ENCODE data around the gene TTLL8.

TTLL8 gene

DNA sequence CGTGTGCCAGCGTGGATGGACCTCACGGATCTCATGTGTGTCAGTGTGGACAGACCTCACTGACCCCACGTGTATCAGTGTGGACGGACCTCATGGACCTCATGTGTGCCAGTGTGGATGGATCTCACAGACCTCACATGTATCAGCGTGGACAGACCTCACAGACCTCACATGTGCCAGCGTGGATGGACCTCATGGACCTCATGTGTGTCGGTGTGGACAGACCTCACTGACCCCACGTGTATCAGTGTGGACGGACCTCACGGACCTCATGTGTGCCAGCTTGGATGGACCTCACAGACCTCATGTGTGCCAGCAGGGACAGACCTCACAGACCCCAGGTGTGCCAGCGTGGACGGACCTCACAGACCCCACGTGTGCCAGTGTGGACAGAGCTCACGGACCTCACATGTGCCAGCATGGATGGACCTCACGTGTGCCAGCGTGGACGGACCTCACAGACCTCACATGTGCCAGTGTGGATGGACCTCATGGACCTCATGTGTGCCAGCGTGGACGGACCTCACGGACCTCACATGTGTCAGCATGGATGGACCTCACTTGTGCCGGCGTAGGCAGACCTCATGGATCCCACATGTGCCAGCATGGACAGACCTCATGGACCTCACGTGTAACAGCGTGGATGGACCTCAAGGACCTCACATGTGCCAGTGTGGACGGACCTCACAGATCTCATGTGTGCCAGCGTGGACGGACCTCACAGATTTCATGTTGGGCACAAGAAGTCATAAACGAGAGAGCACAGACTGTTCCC lies 18.2 kb downstream of the TTLL8 start:
- DNase-seq: no peak

DNA sequence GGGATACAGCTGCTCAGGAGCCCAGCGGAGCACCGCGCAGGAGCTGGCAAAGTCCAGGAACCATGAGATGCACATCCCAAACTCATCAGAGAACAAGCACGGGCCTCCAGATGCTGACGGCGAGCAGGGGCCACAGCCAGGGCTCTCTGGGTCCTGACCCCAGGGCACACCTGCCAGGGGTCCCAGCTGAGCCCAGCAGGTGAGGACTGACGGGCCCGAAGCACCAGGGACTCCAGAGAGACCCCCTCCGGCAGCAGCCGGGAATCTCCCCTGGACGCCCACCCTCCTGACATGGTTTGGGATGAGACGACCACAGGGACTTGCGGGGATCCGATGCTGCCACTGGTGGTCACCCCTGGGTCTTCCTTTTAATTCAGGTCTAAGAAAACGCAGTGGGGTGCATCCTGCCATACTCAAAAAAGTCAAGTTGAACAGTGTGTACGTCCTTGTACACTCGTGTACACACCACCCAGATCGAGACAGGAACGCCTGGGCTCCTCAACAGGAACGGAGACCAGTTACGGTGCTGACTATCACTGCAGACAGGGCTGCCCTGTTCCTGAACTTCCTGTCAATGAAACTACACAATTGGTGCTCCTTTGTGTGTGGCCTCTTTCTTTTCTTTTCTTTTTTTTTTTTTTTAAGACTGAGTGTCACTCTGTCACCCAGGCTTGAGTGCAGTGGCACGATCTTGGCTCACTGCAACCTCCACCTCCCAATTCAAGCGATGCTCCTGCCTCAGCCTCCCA lies 21.9 kb downstream of the TTLL8 start:
- no peak for DNase-seq

DNA sequence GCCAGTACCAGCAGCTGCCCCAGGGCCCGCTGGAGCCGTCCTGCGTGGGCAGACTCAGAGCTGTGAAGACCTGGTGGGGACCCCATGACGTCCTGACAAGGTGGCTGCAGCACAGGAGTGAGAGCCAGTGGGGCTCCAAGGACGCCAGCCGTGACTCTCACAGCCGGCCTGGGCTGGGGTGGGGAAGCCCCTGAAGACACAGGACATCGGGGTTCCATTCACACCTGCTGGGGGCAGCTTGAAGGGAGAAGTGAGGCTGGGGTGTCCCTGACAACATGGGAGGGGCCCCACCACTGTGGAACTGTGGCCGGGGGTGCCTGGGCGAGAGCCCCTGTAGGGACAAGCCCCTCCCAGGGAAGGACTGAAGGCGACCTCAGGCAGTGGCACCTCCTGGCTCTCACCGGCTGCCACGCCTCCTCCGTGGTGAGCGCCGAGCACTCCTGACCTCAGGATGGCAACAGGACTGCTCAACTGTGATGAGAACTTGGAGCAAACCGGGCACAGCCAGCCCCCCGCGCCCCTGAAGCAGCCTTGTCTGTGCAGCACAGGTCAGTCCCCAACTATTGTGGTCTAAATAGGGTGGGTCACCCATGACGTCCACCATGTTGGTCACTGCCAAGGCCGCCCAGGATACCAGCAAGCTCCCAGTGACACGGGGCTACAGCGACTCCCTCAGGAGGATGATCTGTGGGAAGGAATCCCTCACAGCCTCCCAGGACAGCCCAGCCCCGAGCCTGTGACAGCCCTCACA lies 22.8 kb downstream of the TTLL8 start:
- no peak for DNase-seq

DNA sequence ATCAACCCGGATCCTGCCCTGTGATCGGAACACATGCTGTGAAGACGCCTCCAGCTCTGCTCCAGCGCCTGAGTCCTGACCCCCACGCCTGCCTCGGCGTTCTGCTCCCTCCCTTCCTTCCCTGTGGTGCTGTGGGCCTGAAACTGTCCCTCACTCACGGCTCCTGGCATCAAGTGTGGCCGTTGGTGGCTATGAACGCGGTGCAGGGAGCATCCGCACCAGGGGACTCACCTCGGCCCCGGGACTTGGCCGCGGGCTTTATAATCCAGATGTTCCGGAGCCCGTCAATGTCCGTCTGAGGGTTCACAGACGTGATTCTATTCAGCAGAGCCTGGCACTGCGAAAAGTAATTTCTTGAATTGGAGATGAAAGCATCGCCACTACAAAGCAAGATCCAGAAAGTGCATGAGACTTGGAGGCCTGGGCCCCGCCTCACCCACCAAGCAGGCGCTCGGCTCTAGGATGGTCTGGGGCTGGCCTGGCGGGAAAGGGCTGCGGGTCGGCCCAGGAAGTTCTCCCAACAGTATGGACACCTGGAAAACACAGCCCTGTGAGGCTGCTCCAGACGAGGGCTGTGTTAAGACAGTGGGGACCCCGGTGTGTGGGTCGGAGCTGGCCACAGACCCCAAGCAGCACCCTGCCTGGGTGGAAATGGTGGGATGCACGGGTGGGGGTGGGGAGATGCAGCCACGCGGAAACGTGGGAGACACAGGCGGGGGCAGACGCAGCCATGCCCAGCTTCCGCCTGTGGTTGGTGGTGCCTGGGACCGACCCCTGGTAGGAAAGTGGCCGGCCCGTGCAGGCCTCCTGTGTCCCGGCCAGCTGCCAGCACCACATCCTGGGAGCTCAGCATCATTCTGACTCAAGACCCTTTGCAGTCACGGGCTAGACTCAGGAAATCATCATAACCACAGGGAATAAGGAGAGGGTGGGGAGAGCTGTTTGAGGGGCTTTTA lies 23.7 kb downstream of the TTLL8 start:
- DNase-seq: no peak

DNA sequence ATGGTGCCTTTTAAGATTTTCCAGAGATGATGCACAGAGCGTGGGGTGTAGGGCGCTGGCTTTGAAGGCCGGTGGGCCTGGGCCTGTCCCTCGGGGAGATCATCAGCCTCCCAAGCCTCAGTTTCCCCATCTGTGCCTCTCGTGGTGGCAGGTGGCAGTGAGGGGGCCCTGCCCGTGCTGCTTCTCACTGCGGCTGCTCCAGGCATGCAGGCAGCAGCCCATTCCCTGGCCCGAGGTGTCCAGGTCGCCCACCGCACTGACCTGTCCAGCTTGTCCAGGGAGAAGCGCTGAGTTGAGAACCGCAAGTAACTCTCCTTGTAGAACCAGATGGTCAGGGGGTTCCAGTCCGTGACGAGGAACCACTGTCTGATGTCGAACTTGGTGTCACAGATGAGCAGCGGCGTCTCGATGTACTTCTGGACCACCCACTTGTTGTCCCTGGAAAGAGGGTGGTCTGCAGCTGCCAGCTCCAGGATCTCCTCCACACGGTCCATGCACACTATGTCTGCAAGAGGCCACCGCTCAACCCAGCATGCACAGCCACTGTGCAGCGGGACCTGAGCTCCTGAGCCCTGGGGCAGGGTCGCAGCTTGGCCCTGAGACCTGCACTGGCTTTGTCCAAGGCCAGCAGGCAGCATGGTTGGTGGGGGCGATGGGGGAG lies 25.0 kb downstream of the TTLL8 start:
- no peak for DNase-seq

DNA sequence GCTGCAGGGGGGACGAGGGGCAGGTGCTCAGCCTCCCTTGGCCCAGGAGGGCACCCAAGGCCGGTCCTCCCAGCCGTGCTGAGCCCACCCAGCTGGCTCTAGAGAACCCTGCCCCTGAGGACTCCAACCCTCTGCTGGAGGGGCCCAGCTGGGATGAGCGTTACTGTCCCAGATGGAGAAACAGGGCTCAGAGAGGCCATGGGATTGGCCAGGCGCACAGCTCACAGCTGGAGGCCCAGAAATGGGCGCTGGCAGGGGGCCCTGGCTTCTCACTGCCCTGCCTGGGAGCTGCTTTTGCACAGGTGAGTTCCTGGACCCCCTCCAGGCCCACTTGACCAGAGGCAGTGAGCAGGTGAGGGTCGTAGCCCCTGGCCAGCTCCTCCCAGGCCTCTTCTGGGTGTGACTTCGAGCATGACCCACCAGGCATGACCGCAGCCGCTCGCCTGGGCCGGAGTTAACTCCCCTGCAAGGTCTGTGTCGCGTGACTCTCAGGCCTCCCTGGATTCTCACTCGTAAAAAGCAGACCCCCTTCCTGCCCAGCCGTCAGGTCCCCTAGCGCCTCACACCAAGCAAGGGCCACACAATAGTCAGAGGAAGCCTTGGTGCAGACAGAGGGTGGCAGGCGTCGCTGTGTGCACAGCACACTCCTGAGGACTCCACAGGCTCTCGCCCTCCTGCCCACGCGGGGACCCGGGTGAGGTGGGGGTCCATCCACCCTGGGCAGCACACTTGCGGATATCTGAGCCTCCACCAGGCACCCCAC lies 25.8 kb downstream of the TTLL8 start:
- no peak for DNase-seq

DNA sequence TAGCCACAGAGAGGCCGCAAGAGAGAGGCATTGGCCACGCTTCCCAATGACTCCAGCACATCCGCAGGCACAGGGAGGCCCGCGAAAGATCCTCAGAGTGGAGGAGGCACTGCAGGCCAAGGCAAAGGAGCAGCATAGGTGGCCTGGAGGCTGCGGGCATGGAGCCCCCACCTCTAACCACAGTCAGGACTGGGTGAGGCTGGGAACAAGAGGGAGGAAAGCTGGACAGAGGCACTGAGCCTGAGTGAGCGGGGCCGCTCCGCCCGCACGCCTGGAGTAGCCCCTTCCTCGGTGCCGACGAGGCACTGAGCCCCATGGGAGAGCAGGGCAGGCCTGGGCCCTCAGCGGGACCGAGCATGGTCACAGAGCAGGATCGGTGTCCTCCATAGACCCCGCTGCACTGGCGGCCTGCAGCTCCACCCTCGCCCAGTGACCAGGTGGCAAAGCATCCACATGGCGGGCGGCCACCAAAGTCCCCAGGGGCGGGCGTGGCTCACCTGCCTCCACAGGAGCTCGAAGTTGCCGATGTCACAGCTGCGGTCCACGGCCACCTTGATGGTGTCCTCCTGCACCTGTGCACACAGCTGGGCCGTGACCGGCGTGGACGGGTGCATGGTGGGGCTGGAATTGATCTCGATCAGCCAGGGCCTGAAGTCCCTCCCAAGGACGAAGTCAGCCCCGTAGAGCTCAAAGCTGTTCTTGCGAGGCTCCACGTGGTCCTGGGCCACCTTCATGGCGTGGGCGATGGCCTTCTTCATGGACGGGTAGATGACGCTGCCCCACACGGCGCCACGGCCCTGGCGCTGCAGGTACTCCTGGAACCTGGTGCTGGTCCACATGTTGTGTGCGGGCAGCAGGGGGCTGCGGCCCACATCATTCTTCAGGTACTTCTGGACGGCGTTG lies 26.7 kb downstream of the TTLL8 start:
- no peak for DNase-seq

DNA sequence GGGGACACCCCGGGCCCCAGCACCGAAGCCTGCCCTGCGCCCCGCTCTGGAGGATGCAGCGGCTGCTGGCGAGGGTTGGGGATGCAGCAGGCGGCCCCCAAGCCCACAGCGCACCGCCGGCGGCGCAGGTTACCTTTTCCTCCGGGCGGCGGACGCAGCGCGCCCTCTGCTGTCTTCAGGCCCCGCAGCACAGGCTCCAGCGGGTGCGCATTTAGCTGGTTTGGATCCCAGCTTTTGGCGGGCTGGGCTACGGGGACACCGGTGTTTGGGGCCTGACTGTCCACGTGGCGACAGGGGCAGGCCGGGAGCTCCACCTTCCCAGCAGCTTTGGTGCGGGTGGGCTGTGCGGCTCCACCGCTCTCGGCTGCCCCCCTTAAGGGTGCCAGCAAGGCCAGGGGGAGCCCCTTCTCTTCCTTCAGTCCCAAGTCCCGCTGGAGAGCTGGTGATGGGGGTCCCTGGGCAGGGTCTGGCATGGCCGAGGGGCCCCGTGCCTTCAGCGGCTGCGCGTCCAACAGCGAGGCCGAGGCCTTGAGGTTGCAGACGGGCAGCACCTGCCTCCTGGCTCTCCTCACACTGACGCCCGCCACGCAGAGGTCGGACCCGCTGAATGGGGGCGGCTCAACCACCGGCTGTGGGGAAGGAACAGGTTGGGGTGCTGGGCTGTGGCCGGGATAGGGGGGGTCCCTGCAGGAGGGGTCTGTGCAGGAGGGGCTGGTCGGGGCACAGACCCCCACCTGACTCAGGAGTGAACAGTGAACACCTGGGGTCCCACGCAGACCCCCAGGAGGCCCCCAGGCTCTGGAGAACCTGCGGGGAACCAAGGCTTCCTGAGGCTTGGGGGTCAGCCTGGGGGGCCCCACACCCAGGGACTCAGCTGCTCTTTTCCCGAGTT lies 27.6 kb downstream of the TTLL8 start:
- peak; percentile 85 for DNase-seq

DNA sequence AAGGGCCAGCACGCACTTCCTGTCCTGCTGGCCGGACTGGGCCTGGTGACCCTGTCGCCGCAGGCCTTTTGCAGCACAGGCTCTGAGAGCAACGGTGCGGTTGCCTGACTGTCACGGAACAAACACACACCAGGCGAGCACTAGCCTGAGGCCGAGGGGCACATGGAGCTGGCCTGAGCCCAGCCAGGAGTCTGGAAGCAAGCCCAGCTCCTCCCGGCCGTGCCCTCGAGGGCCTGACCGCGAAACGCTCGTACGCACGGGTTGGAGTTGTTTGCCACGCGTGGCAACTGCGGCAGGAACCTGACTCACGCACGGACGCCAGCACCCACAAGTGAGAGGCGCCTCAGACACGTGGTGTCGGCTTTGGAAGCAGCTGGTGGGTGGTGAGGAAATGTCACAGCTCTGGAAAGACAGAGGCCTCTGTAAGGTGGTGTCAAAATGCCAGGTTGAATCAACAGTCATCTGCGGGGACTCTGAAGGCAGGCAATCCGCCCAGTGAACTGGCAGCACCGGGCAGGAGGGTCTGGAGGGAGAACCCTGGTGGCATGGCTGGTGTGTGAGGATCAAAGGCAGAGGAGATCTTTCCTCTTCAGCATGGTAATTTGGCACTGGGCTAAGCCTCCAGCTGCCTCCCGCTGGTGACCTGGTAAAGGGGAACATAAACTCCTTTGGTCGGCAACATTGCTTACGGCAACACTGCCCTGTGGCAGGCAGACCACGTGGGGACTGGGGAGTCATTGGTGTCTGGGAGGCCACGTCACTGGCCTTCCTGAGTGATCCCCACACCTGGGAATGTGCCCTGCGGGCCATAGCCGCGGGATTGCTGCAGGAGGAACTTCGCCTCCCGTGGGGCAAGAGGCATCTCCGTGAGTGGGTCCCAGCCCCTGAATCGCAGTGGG lies 30.2 kb downstream of the TTLL8 start:
- DNase-seq: peak; percentile 49

DNA sequence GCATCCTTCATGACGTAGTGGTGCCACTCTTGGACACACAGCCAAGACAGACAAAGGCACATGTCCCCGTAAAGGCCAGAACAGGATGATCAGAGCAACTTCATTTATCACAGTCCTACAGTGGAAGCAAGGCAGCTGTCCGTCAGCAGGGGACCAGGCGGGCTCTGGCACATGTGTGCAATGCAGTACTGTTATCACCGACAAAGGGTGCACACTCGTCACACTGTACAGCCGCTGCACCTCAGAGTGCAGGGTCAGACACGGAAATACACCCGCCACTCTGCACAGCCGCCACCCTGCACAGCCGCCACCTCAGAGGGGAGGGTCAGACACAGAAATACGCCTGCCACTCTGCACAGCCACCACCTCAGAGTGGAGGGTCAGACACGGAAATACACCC lies 32.1 kb downstream of the TTLL8 start:
- DNase-seq: no peak

DNA sequence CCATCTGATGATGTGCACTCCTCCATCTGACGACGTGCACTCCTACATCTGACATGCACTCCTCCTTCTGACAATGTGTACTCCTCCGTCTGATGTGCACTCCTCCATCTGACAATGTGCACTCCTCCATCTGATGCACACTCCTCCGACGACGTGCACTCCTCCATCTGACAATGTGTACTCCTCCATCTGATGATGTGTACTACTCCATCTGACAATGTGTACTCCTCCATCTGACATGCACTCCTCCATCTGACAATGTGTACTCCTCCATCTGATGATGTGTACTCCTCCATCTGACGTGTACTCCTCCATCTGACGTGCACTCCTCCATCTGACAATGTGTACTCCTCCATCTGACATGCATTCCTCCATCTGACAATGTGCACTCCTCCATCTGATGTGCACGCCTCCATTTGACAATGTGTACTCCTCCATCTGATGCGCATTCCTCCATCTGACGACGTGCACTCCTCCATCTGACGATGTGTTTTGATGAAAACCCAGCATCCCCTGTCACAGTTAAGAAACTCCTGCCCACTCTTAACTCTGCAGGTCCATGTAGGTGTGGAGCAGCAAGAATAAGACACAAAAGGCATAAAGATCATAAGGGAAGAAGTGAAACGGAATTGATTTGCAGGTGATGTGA lies 35.8 kb downstream of the TTLL8 start:
- no peak for DNase-seq

DNA sequence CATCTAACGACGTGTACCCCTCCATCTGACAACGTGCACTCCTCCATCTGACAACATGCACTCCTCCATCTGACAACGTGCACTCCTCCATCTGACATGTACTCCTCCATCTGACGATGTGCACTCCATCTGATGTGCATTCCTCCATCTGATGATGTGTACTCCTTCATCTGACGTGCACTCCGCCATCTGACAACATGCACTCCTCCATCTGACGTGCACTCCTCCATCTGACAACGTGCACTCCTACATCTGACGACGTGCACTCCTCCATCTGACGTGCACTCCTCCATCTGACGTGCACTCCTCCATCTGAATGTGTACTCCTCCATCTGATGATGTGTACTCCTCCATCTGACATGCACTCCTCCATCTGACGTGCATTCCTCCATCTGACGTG lies 37.5 kb downstream of the TTLL8 start:
- DNase-seq: no peak

DNA sequence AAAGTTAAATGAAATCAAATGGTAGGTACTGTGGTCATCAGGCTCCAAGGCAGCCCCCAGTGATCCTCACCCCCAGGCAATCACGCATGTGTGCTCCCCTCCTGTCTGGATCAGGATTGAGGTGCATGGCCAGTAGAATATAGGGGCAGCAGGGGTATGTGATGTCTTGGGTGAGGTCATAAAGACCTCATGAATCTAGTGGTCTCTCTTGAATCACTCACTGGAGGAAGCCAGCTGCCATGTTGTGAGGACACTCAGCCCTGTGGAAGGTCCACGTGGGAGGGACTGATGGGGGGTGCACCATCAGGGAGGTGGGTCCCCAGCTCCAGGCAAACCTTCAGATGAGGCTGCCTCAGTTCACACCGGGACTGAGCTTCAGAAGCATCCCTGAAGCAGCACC lies 38.8 kb downstream of the TTLL8 start:
- no peak for DNase-seq

DNA sequence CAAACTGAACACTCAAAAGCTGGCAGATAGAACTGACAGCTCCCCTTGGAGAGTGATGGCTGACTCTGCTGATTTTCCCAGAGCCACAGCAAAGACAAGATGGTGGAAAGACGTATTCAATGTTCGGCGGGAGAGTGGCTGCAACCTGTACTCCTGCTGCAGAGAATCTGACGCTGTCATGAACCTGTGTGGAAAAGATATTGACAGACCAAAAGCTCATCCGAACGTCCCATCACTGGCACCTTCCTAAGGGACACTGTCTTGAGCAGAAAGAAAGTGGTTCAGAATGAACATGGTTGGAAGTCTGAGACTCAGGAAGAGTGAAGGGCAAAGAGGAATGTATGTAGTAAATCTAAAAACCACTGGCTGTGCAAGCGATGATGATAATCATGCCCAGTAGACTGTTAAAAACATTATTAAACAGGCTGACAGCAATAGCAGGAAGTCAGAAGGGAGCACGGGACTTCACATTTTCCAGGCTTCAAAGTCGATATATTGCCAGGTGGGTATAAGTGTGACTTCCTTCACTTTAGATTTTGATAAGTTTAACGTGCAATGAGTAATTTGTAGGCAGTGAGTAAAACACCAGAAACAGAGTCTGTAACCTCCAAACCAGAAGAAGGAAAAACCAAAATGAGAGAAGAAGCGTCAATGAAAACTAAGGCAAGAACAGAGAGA lies 39.4 kb downstream of the TTLL8 start:
- peak; percentile 33 for DNase-seq

DNA sequence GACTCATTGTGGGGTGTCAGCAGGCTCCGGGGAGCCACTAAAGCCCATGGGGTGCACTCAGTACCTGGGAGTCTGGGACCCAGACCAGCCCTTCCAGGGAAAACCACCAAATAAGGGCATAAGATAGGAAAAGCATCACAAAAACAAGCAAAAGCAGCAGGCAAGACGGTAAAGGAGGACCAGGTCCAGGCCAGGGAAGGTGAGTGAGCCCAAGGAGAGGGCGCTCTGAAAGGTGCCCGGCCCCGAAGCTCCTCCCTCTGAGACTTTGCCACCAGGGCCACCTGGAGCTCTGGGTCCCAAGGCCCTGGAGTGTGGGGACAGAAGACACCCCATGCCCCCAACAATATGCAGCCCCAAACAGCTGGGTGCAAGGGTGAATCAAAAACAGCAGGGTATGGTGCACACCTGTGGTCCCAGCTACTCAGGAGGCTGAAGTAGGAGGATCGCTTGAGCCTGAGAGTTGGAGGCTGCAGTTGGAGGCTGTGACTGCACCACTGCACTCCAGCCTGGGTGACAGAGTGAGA lies 40.3 kb downstream of the TTLL8 start:
- peak; percentile 6 for DNase-seq

DNA sequence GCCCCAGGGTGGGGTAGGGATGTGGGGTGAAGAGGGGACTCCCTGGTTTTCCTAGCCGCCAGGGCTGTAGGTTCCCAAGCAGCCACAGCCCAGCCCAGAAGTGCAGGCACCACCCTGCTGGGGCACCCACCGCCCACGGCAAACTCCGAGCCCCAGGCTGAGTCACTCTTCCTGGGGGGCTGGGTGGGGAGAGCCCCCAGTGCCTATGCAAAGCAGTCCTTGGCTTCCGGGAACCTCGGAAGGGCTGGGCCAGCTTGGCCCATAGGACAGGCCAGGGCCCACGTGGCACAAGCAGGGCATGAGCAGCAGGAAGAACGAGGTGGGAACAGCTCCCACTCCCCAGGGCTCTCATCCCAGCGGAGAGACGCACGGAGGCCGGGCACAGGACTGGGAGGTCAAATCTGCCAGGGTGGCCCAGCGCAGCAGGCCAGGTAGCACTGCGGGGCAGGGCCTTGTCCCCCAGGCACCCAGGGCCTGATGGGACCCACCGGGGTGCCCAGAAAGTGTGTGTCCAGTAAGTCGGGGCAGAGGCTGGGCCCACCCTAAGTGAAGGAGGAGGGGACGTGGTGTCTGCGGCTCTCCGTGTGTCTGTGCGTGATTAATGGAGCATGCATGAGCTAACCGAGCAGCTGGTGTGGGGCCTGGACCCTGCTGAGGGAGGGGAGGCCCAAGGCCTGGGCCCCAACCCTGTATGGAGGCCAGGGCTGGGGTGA lies 41.0 kb downstream of the TTLL8 start:
- peak; percentile 70 for DNase-seq

All from activated naive CD4-positive, alpha-beta T cell treated with anti-CD3 and anti-CD28 coated beads, Interleukin-2, amount 50 U/mL, for 16 hours (primary cell).